ENCODE results near the gene MRPL40. TPM values are rescaled to one million over a fixed set of nuclear protein-coding genes. Genes with fewer than 3 reads are reported as not detected.

Gene MRPL40
- total and polyA plus RNA-seq, 2 experiments from 2014 or later = 25.9 to 57.6 TPM

- TF ChIP-seq EZH2phosphoT487 (IDR thresholded peaks at IDR 0.05; ENCODE audit: low read depth, severe bottlenecking, unreplicated experiment) = no peak
- no peak for TF ChIP-seq CTCF (IDR thresholded peaks at IDR 0.05; ENCODE audit: poor library complexity)
- TF ChIP-seq EZH2 (IDR thresholded peaks at IDR 0.05; ENCODE audit: borderline replicate concordance) = no peak
- H3K9me2 ChIP-seq (replicated peaks; ENCODE audit: insufficient read depth) = no peaks in the 10 kb centered on the region
- WGBS (ENCODE audit: low lambda C conversion rate, missing lambda C conversion rate) = 90% methylated on average over 14 of the region's 14 CpGs
- no peak overlapping the region for H3K27ac ChIP-seq
- H2AFZ ChIP-seq = no peak overlapping the region
- no peaks in the 10 kb centered on the region for H4K20me1 ChIP-seq (ENCODE audit: insufficient read depth, poor library complexity, severe bottlenecking)
- H3K36me3 ChIP-seq (replicated peaks; ENCODE audit: insufficient read depth, low read depth) = no peaks in the 10 kb centered on the region
- H3K9me3 ChIP-seq (ENCODE audit: low read depth) = no peaks in the 10 kb centered on the region
- H3K4me1 ChIP-seq (ENCODE audit: insufficient read depth) = no peaks in the 10 kb centered on the region
- no peaks in the 10 kb centered on the region for H3K27me3 ChIP-seq
- no peak overlapping the region for H3K4me3 ChIP-seq
- no peak overlapping the region for H3K4me2 ChIP-seq
- H3K79me2 ChIP-seq = no peaks in the 10 kb centered on the region
- no peak for DNase-seq (ENCODE audit: low spot score)
These were observed 33.9 kb downstream of the MRPL40 start for GRCh38 chr22:19466126-19466716.

GRCh38 chr22:19466848-19467752 is 34.8 kb downstream of the MRPL40 start:
- DNase-seq (ENCODE audit: low spot score) = no peak
- no peak overlapping the region for H3K4me2 ChIP-seq
- no peaks in the 10 kb centered on the region for H3K4me1 ChIP-seq (ENCODE audit: insufficient read depth)
- H3K27ac ChIP-seq = no peak overlapping the region
- H4K20me1 ChIP-seq (ENCODE audit: insufficient read depth, poor library complexity, severe bottlenecking) = no peaks in the 10 kb centered on the region
- H3K9me3 ChIP-seq (ENCODE audit: low read depth) = no peaks in the 10 kb centered on the region
- H3K4me3 ChIP-seq = no peak overlapping the region
- TF ChIP-seq EZH2 (IDR thresholded peaks at IDR 0.05; ENCODE audit: borderline replicate concordance) (no peak), CTCF (IDR thresholded peaks at IDR 0.05; ENCODE audit: poor library complexity) (no peak), EZH2phosphoT487 (IDR thresholded peaks at IDR 0.05; ENCODE audit: low read depth, severe bottlenecking, unreplicated experiment) (no peak)
- no peaks in the 10 kb centered on the region for H3K36me3 ChIP-seq (replicated peaks; ENCODE audit: insufficient read depth, low read depth)
- 96% methylated on average over 9 of the region's 9 CpGs for WGBS (ENCODE audit: low lambda C conversion rate, missing lambda C conversion rate)
- H2AFZ ChIP-seq = no peak overlapping the region
- no peaks in the 10 kb centered on the region for H3K9me2 ChIP-seq (replicated peaks; ENCODE audit: insufficient read depth)
- H3K79me2 ChIP-seq = no peaks in the 10 kb centered on the region
- no peaks in the 10 kb centered on the region for H3K27me3 ChIP-seq

DNA sequence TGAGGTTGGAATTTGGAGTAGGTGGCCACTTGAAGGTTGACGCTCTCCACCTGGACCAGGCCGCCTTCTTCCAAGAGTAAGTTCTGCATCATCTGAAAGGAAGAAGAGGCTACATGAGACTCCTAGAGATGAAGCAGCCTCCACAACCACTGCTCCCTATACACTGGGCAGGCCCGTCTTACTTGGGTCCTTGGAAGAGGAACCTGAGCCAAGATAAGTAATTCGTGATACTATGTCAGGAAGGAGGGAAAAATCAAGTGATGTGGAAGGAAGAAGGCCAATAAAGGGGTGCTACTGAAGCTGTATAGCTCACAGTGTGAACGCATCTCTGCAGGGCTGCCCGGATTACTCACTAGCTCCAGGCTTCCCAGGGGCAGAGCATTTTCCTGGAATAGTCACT is 35.6 kb downstream of the MRPL40 start:
- Histone ChIP-seq H3K4me3 (no peak overlapping the region), H3K9me3 (ENCODE audit: low read depth) (no peaks in the 10 kb centered on the region), H3K4me1 (ENCODE audit: insufficient read depth) (no peaks in the 10 kb centered on the region), H3K79me2 (no peaks in the 10 kb centered on the region), H3K36me3 (replicated peaks; ENCODE audit: insufficient read depth, low read depth) (no peaks in the 10 kb centered on the region), H3K27ac (no peak overlapping the region), H3K27me3 (no peaks in the 10 kb centered on the region), H4K20me1 (ENCODE audit: insufficient read depth, poor library complexity, severe bottlenecking) (no peaks in the 10 kb centered on the region), H3K9me2 (replicated peaks; ENCODE audit: insufficient read depth) (no peaks in the 10 kb centered on the region), H3K4me2 (no peak overlapping the region), H2AFZ (no peak overlapping the region)
- WGBS (ENCODE audit: low lambda C conversion rate, missing lambda C conversion rate) = over 99% methylated on average over 6 of the region's 6 CpGs
- TF ChIP-seq EZH2phosphoT487 (IDR thresholded peaks at IDR 0.05; ENCODE audit: low read depth, severe bottlenecking, unreplicated experiment) (no peak), EZH2 (IDR thresholded peaks at IDR 0.05; ENCODE audit: borderline replicate concordance) (no peak)
- DNase-seq (ENCODE audit: low spot score) = no peak

GRCh38 chr22:19469421-19469820 is 37.1 kb downstream of the MRPL40 start:
- no peak overlapping the region for H3K4me3 ChIP-seq
- H3K9me2 ChIP-seq (replicated peaks; ENCODE audit: insufficient read depth) = no peaks in the 10 kb centered on the region
- DNase-seq (ENCODE audit: low spot score) = no peak
- no peaks in the 10 kb centered on the region for H3K9me3 ChIP-seq (ENCODE audit: low read depth)
- peaks cover 10% of the 10 kb centered on the region for H3K79me2 ChIP-seq
- no peak overlapping the region for H2AFZ ChIP-seq
- H4K20me1 ChIP-seq (ENCODE audit: insufficient read depth, poor library complexity, severe bottlenecking) = no peaks in the 10 kb centered on the region
- H3K27ac ChIP-seq = no peak overlapping the region
- 94% methylated on average over 7 of the region's 7 CpGs for WGBS (ENCODE audit: low lambda C conversion rate, missing lambda C conversion rate)
- no peaks in the 10 kb centered on the region for H3K4me1 ChIP-seq (ENCODE audit: insufficient read depth)
- TF ChIP-seq EZH2 (IDR thresholded peaks at IDR 0.05; ENCODE audit: borderline replicate concordance) (no peak), EZH2phosphoT487 (IDR thresholded peaks at IDR 0.05; ENCODE audit: low read depth, severe bottlenecking, unreplicated experiment) (no peak), CTCF (IDR thresholded peaks at IDR 0.05; ENCODE audit: poor library complexity) (no peak)
- no peak overlapping the region for H3K4me2 ChIP-seq
- H3K36me3 ChIP-seq (replicated peaks; ENCODE audit: insufficient read depth, low read depth) = no peaks in the 10 kb centered on the region
- no peaks in the 10 kb centered on the region for H3K27me3 ChIP-seq
